NCI-H460 (cell line): Measurements from ENCODE around the gene SOX2. TPM values are rescaled to one million over a fixed set of nuclear protein-coding genes. Genes with fewer than 3 reads are reported as not detected.

Experiments
- DNase-seq: peaks from one replicate; pipeline ENCODE4 v3.0.0-alpha.2; 2016; ENCODE audit warnings: low read depth; ENCODE audit errors: extremely low read depth
- total RNA-seq: library from RNA; depleted of rRNA; stranded (reverse); fragments of >200 nt; shearing (Covaris generic); gene quantifications from 2 replicates; pipeline ENCODE4 v1.2.3, GENCODE V29; 2014

Gene SOX2
- total RNA-seq, 1 experiment from 2014 or later, result not detected

GRCh38 chr3:181703601-181704420 is 7.9 kb upstream of the SOX2 start:
- no peak for DNase-seq

DNA sequence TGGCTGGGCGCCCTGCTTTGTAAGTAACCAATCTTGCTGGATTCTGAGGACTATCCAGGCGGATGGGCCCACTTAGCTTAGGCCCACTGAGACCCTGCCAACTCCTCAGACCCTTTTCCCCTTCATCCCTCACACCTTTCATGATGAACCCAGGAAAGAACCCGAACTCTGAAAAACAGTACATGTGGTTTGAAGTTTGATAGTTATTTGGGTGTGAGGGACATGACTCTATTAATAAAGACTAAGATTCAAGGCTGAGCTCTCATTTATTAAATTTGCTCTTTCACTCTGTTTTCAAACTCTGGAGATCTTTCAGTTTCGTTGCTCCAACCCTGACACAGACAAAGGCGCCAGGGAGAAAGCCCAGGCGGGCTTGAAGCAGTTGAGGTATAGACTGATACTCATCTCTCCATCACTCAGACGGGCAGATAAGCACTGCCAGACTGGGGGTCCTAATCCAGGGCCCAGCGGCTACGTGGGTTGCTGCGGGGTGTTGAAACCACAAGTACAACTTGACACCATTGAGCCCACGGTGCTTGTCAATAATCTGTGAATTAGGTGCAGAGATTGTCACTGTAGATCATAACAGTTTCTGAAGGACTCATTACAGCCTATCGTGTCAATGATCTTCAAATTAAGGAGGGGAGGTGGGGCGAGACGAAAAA is 7.2 kb upstream of the SOX2 start:
- DNase-seq, result no peak

- no peak for DNase-seq
Measured at GRCh38 chr3:181705086-181705480, 6.6 kb upstream of the SOX2 start.

GRCh38 chr3:181707980-181708379 is 3.7 kb upstream of the SOX2 start:
- no peak for DNase-seq

- DNase-seq, result peak; percentile 40
Measured at GRCh38 chr3:181709537-181710279, 2.0 kb upstream of the SOX2 start.

DNA sequence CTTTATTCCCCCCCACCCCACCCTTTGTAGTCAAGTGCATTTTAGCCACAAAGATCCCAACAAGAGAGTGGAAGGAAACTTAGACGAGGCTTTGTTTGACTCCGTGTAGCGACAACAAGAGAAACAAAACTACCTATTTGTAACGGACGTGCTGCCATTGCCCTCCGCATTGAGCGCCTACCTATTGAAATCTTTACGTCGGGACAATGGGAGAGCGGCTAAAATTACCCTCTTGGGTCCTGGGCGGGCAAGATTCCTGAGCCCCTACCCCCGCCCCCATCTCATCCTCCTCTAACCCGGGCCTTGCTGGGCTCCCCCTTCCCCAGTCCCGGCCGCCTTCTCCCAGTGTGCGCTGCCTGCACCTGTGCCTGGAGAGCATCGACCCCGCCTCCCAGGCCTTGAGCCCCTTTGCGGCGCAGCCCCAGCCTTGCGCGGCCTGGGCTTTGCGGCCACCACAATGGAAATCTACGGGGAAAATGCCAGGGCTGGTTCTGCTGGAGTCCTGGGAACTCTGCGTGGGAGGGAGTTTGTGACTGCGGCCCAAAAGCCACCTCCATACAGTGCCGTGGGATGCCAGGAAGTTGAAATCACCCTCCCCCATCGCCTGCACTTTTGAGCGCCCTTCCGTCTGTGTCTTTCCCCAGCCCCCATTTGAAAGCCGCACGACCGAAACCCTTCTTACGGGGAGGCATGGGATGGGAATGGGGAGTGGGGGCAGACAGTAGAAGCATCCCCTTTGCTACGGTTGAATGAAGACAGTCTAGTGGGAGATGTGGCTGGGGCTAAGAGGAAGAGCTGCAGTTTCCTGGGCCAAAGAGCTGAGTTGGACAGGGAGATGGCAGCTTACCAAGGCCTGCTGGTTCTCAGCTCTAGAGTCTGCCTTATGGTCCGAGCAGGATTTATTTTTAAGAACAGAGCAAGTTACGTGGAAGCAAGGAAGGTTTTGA is 1.1 kb upstream of the SOX2 start:
- DNase-seq, result no peak

DNA sequence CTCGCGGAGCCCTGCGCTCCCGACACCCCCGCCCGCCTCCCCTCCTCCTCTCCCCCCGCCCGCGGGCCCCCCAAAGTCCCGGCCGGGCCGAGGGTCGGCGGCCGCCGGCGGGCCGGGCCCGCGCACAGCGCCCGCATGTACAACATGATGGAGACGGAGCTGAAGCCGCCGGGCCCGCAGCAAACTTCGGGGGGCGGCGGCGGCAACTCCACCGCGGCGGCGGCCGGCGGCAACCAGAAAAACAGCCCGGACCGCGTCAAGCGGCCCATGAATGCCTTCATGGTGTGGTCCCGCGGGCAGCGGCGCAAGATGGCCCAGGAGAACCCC is 464 bp downstream of the SOX2 start:
- DNase-seq, result no peak

GRCh38 chr3:181712553-181713279 is 991 bp downstream of the SOX2 start:
- DNase-seq, result no peak

GRCh38 chr3:181713280-181713647 is 1.5 kb downstream of the SOX2 start:
- DNase-seq, result no peak

DNA sequence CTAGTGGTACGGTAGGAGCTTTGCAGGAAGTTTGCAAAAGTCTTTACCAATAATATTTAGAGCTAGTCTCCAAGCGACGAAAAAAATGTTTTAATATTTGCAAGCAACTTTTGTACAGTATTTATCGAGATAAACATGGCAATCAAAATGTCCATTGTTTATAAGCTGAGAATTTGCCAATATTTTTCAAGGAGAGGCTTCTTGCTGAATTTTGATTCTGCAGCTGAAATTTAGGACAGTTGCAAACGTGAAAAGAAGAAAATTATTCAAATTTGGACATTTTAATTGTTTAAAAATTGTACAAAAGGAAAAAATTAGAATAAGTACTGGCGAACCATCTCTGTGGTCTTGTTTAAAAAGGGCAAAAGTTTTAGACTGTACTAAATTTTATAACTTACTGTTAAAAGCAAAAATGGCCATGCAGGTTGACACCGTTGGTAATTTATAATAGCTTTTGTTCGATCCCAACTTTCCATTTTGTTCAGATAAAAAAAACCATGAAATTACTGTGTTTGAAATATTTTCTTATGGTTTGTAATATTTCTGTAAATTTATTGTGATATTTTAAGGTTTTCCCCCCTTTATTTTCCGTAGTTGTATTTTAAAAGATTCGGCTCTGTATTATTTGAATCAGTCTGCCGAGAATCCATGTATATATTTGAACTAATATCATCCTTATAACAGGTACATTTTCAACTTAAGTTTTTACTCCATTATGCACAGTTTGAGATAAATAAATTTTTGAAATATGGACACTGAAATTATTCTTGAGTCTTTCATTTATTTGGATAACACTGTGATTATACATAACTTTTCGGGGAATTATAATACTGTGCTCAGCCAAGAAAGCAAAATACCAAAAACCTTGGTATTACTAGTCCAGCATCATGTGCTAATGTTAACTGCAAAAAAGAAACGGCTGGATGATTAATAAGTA is 2.2 kb downstream of the SOX2 start:
- no peak for DNase-seq

DNA sequence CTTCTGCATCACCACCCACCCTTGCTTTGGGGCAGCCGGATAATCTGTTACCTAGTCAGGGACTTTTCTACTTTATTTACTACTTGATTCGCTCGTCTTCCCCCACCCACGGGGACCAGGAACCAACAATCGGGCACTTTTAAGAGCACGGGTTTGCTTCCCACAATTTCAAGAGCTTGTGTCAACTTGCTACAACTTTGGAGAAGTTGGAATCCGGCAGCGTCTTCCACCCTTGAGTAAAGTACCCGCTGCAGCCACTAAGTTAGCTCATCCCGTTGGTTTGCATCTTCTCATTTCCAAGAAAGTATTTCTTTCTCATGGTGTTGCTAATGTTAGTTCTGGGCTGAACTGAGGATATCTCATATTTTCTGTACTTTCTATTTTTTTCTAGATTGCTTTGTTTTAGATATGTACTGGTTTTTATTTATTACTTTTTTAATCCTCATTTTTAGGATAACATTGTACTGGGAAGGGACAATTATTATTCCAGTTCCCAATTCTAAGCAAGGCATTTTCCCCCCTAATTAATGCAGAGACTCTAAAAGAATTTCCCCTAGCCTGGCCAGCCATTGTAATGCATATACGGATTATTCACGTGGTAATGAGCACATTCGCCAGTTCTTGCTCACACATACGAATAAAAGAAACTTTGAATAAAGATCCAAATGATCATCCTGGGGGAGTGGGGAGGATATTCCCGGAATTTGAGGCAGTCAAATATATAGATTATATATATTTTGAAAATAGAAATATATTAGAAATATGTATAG is 4.0 kb downstream of the SOX2 start:
- DNase-seq, result no peak

- no peak for DNase-seq
Measured at GRCh38 chr3:181716966-181717365, 5.2 kb downstream of the SOX2 start.

GRCh38 chr3:181717549-181718171 is 5.9 kb downstream of the SOX2 start:
- DNase-seq, result no peak

GRCh38 chr3:181718369-181718768 is 6.6 kb downstream of the SOX2 start:
- DNase-seq, result no peak

DNA sequence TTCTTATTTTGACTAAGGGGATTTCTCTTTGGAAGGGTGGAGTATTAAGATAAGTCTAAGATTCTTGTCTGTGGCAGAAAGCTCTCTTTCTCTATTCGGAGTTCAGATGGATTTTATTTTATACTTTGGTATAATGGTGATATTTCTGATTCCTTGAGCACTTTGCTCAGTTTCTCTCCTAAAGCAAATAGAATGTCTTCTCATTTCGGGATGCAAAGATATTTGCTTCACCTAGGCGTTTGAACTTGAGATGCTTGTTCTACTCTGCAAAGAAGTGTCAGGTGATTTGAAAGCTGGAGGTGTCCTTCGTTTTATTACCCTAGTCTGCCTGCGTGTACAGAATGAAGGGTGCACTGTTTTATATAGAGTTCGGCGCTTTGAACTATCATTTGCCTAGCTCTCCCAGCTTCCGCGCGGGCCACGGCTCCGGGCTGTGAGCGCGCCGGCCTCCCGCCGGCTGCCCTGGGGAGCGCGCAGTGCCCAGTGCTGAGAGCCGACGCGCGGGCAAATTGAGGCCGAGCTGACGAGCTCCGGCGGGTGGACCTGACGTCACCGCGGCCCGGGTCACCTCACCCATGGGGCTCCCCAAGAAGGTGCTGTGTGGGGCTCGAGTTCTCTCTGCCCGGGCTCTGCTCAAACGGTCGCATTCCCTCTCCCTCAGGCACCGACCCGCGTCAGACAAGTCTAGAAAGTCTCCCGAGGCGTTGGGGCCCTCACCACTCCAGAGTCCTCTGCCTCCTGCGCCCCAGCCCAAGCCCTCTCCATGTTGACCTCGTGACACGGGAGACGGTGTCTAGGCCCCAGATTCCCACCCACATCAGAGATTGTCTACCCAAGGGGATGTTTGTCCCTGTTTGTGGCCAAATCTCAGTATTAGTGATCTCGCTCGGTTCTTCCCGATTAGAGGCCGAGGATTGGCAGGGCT is 7.5 kb downstream of the SOX2 start:
- DNase-seq, result no peak

- DNase-seq, result no peak
Measured at GRCh38 chr3:181719991-181720680, 8.4 kb downstream of the SOX2 start.
